RKO (cell line): ENCODE measurements around the gene RER1.
A peak's percentile ranks its signal among the peaks of the same experiment; 100 is the strongest.

Experiments used
- DNase-seq: peaks from one replicate; pipeline ENCODE4 v3.0.0-alpha.2; 2016; ENCODE audit warnings: low spot score

Gene RER1

DNA sequence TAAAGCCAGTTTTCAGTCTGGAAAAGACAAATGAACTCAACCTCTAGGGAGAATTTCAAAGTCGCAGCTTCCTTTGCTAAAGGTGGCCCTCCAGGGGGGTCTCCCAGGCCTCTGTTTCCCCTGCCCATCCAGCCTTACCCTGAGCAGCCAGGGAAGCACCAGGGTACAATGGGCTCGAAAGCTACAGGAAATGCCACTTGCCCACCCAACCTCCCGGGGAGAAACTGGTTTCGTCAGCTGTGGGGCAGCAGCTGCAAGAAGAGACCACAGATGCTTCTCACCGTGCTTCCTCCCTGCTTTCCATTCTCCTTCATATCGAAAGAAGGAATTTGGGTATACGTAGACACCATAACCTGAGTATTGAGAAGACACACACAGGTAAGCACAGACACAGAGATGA, 2.0 kb upstream of the RER1 start:
- DNase-seq = no peak

DNA sequence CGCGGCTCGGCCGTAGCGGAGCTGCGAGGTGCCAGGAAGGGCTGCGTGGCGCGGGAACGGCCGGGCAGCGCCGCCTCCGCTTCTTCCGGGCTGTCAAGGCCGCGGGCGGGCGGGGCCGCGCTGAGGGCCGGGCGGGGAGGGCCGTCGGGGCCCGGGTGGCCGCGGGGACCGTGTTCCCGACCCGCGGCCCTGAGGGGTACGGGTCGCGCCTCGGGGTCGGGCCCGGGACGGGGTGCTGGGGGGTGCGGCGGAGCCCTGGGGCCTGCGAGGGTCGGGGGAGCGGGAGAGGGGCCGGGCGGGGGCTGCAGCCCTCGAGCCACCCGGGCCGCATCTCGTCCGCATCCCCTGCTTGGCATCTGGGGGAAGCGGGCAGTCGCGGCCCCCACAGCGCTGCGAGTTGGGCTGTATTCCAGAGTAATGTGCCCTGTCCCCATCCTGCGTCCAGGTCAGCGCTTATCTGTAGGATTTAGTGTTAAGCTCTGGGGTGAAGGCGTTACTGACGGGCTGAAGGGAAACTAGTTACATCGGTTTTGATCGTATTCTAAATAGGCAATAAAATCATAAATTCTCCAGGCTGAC, 379 bp downstream of the RER1 start:
- DNase-seq = peak; percentile 27

DNA sequence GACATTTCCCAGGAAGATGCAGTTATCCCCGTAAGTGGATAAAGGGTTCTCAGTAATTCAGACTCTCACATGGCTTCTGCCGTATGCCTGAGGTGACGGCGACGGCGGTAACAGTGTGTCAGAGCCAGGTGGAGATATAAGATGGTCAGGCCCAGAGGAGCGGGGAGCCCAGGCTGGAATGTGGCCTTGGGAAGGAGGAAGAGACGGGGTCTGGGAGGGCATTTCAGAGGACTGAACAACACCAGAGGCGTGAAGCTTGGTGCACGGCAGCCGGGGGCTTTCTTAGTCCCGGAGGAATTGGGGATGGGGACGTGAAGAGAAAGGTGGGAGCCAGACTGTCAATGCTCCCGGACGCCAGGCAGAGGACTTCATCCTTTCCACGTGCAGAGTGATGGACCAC, 1.0 kb downstream of the RER1 start:
- DNase-seq = peak; percentile 21

DNA sequence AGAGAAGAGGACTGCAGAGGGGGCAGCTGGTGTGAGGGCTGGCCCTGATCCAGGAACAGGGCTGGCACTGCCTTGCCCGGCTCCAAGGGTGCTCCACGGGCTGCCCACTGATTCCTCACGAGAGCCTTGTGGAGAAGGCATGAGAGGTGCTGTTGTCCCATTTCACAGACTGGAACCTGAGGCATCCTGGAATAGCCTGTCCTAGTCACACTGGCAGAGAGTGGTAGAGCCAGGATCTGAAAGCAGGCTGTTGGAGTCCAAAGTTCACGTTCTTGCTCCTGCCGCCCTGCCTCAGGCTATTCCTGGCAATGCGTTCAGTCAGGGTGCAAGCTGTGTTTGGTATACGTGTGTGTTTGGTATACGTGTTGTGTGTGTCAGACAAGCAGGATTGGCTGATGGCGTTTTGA, 1.8 kb downstream of the RER1 start:
- no peak for DNase-seq

DNA sequence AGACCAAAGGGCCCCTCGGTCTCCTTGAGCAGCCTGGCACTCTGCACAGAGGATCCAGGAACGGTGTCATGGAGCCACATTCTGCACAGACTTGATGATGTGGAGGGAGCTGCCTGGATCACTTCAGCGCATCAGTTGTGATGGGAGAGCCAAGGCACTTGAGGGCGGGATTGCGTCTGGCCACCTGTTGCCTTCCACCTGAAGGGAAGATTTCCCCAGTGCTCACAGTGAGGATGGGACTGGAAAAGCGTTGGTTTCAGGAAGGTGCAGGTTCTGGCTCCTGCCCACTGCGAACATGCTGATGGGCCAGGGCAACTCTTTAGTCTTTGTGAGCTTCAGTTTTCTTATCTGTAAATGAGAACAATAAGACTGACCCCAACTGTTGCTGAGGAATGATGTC, 2.6 kb downstream of the RER1 start:
- no peak for DNase-seq

DNA sequence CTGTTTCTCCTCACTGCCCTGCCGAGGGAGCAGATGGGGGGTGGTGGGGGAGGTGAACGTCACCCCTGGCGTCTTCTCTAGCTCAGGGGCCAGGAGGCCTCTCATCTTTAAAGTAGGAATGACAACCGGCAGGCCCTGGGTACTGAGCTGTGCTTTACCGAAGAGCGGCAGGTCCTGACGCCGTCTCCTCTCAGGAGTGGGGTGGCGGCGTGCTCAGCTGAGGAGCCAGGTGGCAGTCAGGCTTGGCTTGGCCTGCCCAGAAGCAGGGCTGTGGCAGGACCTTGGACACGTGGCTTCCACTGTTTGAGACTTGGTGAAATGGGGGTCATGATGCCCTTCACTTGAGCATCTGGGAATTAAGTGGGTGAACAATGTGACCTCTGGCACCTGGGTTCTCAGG, 3.1 kb downstream of the RER1 start:
- DNase-seq = no peak

DNA sequence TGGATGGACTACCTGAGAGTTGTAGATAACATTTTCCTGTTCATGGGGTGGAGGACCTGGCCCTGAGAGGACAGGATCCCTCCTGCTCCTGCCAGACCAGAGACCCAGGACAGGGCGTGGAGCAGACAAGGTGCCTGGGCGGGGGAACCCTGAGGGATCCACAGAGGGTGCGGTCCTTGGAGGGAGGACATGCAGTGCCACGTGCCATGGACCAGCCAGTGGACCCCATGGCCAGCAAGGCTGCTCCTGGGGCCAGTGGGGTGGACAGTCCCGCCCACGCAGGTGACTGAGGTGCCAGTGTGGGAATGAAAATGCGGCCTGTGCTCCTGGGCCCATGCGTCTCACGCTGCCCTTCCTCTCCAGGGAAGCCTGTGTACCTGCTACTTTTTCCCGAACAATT, 3.6 kb downstream of the RER1 start:
- DNase-seq = no peak

DNA sequence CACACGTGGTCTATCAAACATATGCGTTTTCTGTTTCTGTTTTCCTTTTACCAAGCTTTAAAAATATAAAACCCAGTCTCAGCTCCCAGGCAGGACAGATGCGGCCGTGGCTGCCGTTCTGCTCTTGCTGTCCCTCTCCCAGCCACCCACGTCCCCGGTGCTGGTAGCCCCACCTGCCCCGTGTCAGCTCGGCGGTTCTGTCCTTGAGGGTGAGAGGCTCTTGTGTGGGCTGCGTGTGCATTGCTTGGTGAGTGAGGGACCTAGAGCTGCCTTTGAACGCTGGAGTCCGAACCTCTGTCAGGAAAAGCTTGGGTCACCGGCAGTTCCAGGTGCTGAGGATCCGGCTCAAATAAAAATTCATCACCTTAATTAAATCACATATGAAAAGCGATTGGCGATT, 4.4 kb downstream of the RER1 start:
- DNase-seq = no peak

DNA sequence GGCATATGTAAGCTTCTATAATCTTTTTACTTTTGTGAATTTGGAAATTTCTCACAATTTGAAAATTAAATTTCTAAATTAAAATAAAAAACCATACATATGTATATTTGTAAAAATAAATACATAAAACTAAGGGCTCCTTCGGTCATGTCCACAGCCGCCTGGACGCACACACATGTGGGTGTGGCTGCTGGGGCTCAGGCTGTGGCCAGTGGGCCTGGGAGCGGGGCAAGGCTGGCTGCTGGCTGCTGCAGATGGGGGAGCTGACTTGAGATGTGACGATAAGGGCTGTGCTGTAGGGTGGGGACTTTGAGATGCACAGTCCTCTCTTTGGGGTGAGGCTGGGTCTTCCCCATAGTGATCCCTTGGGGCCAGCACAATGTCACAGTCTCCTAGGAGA, 4.8 kb downstream of the RER1 start:
- no peak for DNase-seq

DNA sequence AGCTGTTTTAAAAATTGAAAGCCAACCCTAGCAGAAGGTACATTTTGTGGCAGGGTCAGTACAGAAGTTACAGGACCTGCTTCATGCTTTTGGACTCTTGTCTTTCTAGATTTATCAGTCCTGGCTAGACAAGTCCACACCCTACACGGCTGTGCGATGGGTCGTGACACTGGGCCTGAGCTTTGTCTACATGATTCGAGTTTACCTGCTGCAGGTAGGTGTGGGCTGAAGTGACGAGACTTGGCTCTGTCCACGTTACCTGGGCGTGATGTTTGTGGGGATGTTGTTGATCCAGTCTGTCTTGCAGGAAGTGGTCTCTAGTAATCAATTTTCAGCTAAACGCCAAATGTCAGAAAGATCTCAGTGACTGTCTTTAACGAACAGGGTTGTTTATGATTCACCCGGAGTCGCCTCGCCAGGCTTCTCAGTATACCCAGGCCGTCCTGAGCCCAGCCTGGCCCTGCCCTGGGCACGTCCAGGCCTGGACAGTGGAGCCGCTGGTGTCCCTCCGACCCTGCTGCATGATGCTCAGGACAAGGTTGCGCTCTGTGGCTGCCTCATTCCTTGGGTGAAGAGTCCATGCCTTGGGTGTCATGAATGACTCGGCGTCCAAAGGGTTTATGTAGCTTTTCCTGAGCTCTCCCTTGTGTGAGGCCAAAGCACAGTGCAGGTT, 5.5 kb downstream of the RER1 start:
- DNase-seq = no peak

DNA sequence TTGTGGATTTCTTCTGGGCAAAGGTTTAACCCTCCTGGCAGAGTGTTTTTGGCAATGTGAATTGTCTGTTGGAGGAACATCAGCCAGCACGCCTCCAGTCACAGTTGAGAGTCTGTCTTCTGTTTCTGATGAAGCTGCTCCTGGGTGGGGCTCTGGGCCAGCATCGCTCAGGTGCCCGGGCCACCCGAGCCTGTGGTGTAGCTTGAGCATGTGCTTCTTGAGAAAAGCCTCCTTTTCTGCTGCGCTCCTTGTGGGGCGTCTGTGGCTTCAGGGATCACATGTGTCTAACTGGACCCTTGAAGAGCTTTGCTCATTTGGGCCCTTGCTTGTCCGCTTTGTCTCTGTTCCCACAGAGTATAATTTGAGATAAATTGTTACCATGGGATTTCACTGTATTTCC, 7.2 kb downstream of the RER1 start:
- DNase-seq = no peak

DNA sequence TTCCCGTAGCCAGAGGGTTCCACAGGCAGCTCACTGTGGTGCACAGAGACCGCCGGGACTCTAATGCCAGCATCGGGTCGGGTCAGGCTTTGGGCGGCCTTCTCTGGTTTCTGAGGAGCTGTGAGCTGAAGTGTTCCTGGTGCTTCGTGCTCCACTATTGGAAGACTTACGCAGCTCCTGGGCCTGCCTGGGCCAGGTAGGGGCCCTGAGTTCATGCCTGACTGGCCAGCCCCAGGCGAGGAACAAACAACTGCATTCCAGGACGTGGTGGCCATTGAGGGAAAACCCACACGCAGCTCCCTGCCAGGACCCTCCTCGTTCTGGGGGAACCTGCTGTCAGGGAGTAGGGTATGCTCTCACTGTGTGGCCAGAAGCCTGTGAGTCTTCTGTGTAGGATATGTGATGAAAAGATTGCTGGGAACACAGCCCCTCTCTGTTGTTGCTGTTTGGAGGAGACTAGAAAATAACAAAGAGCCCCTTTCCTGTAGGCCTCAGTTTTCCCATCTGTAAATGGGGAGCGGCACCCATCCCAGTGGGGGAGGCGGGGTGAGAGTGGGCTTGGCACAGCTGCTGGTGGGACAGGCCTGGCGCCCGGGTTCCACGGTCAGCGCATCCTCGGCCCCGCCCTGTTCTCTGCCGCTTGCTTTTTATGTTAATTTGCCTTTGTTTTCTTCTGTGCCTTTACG, 8.4 kb downstream of the RER1 start:
- no peak for DNase-seq

DNA sequence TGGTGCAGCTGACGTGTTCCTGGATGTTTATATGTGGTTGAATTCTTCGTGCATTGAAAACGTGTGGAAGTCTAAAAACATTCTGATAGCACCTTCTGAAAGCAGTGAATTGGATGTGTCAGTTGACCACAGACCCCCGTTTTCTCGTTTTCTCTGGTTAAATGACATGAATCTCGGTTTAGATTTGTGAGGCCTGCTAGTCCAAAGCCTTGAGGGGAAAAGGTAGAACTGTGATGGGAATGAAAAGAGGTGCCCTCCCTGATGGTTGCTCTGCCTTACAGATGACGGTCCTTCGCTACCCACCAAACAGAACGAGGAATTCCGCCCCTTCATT, 8.9 kb downstream of the RER1 start:
- no peak for DNase-seq

DNA sequence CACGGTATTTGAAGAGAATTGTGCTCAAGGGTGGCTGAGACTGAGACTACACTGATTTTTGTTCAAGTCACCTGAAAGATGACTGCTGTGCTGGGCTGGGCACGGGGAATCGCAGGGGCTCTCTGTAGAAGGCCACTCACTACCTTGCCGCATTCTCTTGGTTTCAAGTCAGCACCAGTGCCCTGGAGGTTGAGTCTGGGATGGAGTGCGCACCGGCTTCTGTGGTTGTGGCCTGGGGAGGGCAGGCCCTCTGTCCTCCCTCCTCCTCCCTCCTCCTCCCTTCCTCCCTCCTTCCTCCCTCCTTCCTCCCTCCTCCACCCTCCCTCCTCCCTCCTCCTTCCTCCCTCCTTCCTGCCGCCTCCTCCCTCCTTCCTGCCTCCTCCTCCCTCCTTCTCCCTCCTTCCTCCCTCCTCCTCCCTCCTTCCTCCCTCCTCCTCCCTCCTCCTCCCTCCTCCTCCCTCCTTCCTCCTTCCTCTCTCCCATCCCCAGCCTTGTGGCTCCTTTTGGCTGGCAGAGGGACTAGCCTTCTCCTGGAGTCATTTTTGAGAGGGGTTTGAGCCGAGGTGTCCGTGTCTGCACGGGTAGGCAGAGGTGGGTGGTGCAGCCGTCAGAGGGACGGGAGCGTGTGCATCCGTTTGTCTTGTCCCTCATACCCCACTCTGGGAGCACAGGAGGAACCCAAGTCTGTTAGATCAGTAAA, 9.5 kb downstream of the RER1 start:
- no peak for DNase-seq

DNA sequence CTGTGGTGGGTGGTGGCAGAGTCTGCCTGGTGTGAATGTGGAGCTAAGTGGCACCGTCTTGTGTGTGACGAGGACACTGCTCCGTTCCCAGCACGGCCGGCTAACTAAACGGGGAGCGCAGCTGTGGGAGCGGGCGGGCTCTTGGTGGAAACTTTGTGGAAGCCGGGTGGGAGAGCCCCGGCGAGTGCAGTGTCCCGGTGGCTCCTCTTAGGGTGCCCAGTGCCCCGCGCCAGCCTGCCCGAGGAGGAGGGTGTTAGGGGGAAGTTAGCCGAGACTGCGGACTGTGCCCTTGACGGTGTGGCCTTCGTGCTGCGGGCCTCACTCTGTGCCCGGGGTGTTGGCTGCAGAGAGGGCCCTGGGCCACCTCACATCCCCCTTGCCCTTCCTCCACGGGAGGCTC, 10.8 kb downstream of the RER1 start:
- DNase-seq = no peak

DNA sequence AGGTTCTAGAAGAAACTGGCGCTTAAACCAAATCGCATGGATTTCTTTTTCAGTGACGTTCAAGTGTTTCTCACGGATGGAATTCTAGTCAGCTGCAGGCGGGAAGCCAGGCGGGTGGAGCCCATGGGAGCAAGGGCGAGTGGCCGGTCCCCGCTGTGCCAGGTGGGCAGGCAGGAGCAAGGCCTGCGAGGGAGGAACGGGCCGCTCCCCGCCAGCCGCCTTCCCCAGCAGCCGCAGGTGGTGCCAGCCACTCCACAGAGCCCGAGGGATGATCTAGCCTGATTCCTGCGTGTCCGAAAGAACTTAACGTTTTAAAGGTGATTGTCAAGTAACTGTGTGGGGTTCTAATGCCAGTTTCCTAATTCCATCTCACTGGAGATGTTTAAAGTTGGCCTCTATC, 11.6 kb downstream of the RER1 start:
- DNase-seq = no peak

DNA sequence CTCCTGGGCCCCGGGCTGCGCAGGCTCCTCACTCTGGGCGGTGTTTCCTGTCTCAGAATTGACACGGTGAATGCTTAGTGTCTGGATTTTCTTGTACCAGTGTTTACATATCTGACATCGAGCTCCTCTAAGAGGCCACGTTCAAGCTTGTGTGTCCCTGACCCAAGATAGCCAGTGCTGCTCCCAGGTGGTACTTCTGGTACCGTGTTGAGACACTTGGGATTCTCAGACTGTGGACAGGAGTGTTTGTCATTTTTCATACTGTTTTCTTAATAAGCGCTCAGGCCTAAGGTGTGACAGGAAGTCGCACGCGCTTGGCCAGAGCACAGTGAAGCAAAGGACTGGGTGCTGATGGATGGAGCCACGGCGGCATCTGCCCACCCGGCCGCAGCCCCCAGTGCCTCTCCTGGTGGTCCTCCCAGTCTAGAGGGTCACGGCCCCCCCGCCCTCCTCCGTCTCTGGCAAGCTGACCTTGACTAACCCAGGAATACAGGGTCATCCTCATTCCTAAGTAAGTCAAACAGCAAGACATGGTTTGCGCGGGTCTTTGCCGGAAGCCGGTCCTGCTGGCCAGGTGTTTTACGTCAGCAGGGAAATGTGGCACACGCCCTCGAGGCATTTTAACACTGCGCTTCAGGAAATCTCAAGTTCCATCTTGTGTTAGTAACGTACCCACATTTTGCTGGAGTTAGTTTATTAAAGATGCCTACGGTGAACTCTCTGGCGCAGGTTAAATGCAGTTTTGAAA, 12.7 kb downstream of the RER1 start:
- no peak for DNase-seq

DNA sequence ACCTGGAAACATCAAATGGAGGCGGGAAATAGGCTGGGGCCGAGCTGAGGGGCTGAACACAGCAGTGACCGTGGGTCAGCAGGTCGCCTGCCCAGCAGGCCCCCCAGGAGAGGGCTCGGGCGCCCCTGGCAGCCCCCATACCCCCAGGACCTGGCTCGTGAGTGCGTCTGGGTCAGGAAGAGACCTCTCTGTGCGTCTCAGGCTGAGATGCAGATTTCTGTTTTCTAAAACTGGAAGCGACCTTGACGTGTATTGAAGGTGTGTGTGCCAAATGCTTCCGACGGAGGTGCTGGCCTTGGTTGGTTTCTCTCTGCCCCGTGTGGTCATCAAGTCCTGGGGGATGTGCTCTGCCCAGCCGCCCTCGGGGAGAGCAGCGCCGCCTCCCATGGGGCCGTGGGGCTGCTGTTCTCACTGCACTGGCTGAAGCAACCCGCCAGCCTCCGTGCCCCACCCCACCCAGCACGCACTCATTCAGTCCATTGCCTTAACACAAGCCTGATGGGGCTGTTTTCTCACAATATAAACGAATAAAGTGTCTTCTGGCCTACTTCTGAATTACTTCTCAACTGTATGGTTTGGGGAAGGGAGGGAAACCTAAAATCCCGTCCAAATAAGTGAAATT, 13.4 kb downstream of the RER1 start:
- no peak for DNase-seq

DNA sequence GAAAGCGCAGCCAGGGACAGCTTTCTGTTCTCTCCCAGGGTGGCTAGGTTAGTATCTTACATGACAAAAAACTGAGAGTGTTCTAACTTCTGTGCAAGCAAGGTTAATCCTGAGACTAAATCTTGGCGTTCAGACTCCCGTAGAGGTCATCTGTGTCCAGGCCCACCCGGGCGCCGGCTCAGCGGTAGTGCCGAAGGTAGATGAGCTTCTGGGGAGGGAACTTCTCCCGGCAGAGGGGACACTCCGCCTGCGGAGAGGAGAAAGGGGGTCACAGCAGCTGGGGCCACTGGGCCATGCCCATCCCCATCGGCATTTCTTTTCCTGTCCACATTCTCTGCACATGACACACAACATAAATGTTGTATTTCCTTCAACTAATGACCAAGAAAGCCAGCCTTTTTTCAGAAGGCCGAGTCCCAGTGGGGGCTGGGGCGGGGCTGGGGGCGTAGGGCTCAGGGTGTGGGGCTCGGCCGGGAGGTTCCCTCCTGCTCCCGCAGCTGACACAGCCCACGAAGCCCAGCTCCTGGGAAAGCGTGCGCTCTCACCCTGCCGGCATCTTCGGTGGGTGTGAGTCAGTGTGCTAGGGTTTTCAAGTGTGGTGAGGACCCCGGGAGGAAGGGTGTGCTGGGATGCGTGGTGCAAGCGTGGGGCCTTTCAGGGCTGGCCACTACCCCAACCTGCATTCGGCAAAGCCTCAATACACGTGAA, 14.1 kb downstream of the RER1 start:
- no peak for DNase-seq

DNA sequence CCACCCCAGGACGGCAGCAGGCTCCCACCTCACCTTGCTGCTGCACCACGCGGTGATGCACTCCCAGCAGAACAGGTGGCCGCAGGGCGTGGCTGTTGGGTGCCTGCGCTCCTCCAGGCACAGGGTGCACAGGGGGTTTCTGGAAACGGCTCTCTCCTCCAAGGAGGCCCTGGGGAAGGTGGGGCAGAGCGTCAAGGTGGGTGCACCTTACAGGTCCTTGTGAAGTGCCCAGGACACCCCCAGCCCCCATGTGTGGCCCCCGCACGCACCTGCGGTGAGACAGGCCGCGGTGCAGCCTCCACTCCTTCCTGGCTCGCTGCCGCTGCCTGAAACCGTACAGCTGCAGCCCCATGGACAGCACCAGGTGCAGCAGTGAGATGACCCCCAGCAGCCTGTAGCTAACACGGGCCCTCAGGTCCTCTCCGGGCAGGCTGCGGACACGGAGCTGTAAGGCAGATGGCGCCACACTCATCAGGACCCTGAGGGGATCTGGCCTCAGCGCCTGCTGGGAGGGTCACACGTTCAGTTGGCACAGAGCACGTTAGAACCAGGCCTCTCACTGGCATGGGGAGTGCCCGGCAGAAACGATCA, 14.9 kb downstream of the RER1 start:
- DNase-seq = no peak
